Measurements from ENCODE around the gene PSAP.

Gene PSAP

GRCh38 chr10:71778071-71778825 lies 72.8 kb downstream of the PSAP start:
- no peak for DNase-seq
- in situ Hi-C loops (cut with HindIII; ENCODE audit: low pct_ligation_motif_present, low pct_unique_long_range_greater_than_20kb, low sequenced_read_pairs), result no loop called here

- in situ Hi-C loops (cut with HindIII; ENCODE audit: low pct_ligation_motif_present, low pct_unique_long_range_greater_than_20kb, low sequenced_read_pairs), result no loop called here
- DNase-seq, result no peak
Observed at GRCh38 chr10:71777213-71777985, 73.7 kb downstream of the PSAP start.

GRCh38 chr10:71776481-71776925 lies 74.5 kb downstream of the PSAP start:
- in situ Hi-C loops (cut with HindIII; ENCODE audit: low pct_ligation_motif_present, low pct_unique_long_range_greater_than_20kb, low sequenced_read_pairs), result no loop called here
- no peak for DNase-seq

DNA sequence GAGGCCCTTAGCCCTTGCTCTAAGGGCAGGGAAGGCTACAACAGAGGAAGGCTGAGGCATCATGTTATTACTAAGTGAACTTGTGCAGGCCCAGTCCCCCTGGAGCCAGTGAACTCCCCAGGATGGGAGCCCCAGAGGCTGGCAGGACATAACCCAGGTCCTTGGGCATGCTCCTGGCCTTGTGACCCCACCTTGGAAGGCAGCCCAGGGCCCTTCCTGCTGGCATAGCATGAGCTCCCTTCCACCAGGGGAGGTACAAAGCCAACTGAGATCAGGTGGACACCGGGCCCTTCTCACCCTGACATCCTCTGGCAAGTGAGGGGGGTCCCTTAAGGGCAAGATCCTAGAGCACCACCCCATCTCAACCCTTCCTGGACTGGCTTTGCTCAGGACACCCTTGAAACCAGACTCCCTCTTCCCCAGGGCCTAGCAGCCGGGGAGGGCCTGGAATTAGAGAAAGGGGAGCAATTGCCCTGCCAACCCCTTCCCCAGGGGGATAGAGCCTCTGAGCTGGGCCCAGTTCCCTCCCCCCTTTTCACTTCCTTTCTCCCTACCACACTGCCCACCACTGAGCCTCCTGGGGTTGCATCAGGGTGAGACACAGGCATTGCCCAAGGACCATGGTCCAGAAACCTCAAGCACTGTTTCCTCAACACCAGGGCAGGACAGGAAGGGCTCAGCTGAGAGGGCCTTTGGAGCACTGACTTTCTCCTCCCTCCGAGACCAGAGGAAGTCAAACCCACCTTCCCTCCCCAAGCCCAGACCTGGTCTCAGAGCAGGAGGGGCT lies 75.9 kb downstream of the PSAP start:
- no peak for DNase-seq
- in situ Hi-C loops (cut with HindIII; ENCODE audit: low pct_ligation_motif_present, low pct_unique_long_range_greater_than_20kb, low sequenced_read_pairs), result no loop called here

- in situ Hi-C loops (cut with HindIII; ENCODE audit: low pct_ligation_motif_present, low pct_unique_long_range_greater_than_20kb, low sequenced_read_pairs), result no loop called here
- DNase-seq, result peak; percentile 83
Observed at GRCh38 chr10:71773221-71773971, 77.7 kb downstream of the PSAP start, which contains the start of gene VSIR. Gene VSIR, minus strand, starts transcription at chr10:71773520. Its CDS starts 81 bp downstream, at chr10:71773439.

- in situ Hi-C loops (cut with HindIII; ENCODE audit: low pct_ligation_motif_present, low pct_unique_long_range_greater_than_20kb, low sequenced_read_pairs), result no loop called here
- no peak for DNase-seq
Observed at GRCh38 chr10:71772832-71773220, 78.2 kb downstream of the PSAP start.

GRCh38 chr10:71771821-71772617 lies 79.0 kb downstream of the PSAP start:
- peak; percentile 82 for DNase-seq
- in situ Hi-C loops (cut with HindIII; ENCODE audit: low pct_ligation_motif_present, low pct_unique_long_range_greater_than_20kb, low sequenced_read_pairs), result no loop called here

- in situ Hi-C loops (cut with HindIII; ENCODE audit: low pct_ligation_motif_present, low pct_unique_long_range_greater_than_20kb, low sequenced_read_pairs), result no loop called here
- no peak for DNase-seq
Observed at GRCh38 chr10:71771204-71771603, 79.8 kb downstream of the PSAP start.

DNA sequence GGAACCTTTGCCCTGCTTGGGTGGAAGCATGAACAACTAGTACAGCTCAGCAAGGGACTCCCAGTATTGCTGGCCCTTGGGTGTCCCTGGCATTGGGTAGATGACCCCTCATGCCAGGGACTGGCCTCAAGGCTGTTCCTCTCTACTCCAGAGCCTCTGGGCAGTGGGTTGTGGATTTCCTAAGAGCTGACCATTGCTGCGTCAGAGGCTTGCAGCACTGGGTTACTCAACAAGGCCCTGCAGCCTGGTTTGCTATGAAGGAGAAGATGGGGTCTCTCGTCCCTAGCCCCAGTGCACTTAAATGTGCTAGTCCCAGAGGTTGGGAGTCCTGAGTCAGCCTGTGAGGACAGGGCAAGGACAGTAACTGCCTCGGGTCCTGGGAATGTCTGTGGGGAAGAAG lies 80.3 kb downstream of the PSAP start:
- in situ Hi-C loops (cut with HindIII; ENCODE audit: low pct_ligation_motif_present, low pct_unique_long_range_greater_than_20kb, low sequenced_read_pairs), result no loop called here
- DNase-seq, result no peak

GRCh38 chr10:71770255-71770654 lies 80.8 kb downstream of the PSAP start:
- no peak for DNase-seq
- in situ Hi-C loops (cut with HindIII; ENCODE audit: low pct_ligation_motif_present, low pct_unique_long_range_greater_than_20kb, low sequenced_read_pairs), result no loop called here

DNA sequence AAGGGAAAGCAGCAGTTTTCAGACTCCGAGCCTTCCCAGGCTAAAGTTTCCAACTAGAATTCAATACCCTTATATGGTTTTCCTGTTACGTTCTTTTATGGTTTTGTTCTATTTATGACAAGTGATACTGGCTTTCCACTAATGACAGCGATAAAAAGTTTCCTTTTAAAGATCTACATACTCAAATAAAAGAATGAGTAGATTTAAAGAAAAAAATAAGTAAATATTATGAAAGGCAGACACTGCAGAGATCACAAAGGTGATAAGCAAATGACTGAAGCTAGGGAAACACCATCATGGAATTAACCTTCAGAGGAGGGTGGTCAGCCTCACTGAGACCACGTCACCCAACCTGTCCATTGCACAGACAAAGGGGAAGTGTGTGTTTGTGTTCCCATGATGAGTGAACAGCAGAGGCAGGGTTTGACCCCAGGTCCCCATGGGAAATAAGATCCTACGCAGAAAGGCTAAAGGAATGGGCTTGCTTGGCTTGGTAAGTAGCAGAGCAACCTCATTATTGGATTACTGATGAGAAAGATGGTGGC lies 81.7 kb downstream of the PSAP start:
- no peak for DNase-seq

DNA sequence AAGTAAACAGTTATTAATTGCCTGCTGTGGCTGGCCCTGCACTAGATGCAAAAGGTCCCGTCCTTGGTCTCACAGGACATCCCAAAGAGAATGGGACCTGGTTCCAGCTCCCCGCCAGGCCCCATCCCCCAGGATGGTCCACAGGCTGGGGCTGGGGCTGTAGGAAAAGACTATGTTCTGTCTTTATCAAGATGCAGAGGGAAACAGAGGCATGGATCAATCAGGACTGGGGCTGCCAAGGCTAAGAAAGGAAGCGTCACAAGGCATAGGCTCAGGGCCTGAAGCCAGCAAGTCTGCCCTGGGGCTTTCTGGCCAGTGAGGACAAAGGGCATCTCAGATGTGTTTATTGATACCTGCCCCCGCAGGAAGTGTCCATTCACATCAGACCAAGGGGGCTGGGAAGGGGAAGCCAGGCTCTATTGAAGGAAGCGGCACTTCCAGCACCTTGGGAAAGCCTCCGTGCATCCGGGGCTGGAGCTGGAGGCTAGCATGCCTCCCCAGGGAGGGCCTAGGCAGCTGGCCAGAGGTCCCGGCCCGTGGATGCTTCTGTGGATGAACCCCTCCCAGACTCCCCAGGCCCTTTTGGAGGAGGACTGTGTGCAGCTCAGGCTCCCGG lies 83.5 kb downstream of the PSAP start:
- DNase-seq, result no peak
- in situ Hi-C loops (cut with HindIII; ENCODE audit: low pct_ligation_motif_present, low pct_unique_long_range_greater_than_20kb, low sequenced_read_pairs), result no loop called here

More for the DNA sequence above, 81.7 kb downstream of the PSAP start:
- in situ Hi-C loops (cut with HindIII; ENCODE audit: low pct_ligation_motif_present, low pct_unique_long_range_greater_than_20kb, low sequenced_read_pairs), result no loop called here

GRCh38 chr10:71766717-71767419 lies 84.2 kb downstream of the PSAP start:
- in situ Hi-C loops (cut with HindIII; ENCODE audit: low pct_ligation_motif_present, low pct_unique_long_range_greater_than_20kb, low sequenced_read_pairs), result no loop called here
- peak; percentile 99 for DNase-seq
